HEK293 (cell line): ENCODE measurements around the gene PRKACB.

ENCODE experiments used
- CTCF ChIA-PET: fragments of 350-600 bp; formaldehyde crosslinking; extraction: SDS; loops from one replicate; lab custom pipeline; 2021; ENCODE audit warnings: antibody characterized with exemption; lab: Yijun Ruan, JAX
- POLR2A ChIA-PET: fragments of 300-600 bp; formaldehyde crosslinking; extraction: SDS; loops from one replicate; lab custom pipeline; 2020; ENCODE audit warnings: antibody characterized with exemption, inconsistent platforms; lab: Yijun Ruan, JAX
- H3K27ac ChIP-seq: fragments of 200-500 bp; sonication (Bioruptor generic); 2 replicates; pipeline ENCODE4 v1.5.1; 2014; ENCODE audit warnings: low read depth, low read length, control low read depth, inconsistent platforms; ENCODE audit errors: extremely low read depth
- H3K36me3 ChIP-seq, 2 experiments: fragments of 200-500 bp in 1 of 2; sonication (Bioruptor generic) in 1 of 2; 1 replicate in 1 of 2; 2 replicates in 1 of 2; pipeline ENCODE4 v1.5.1; 2014 to 2017; ENCODE audit warnings: inconsistent platforms in 2 of 2, low read length in 2 of 2; ENCODE audit not compliant: control insufficient read depth in 2 of 2, insufficient read depth in 1 of 2
- H3K4me1 ChIP-seq: fragments of 200-500 bp; sonication (Bioruptor generic); 2 replicates; pipeline ENCODE4 v1.5.1; 2014; ENCODE audit warnings: mild to moderate bottlenecking, low read length, inconsistent platforms; ENCODE audit not compliant: control insufficient read depth, insufficient read depth
- H3K4me3 ChIP-seq: 2 replicates; pipeline ENCODE4 v1.5.1; 2011; ENCODE audit warnings: low read depth, mild to moderate bottlenecking, control low read depth, low read length, moderate library complexity
- H3K9me3 ChIP-seq: fragments of 200-500 bp; sonication (Bioruptor generic); 2 replicates; pipeline ENCODE4 v1.5.1; 2014; ENCODE audit warnings: low read depth, low read length, inconsistent platforms; ENCODE audit not compliant: control insufficient read depth, insufficient read depth
- GLIS2 ChIP-seq: fragments of 450-650 bp; formaldehyde crosslinking; IDR thresholded peaks from 2 replicates; pipeline ENCODE4 v1.5.1; 2016; ENCODE audit warnings: missing biosample characterization, missing genetic modification characterization
- INSM2 ChIP-seq: fragments of 450-650 bp; formaldehyde crosslinking; IDR thresholded peaks from 2 replicates; pipeline ENCODE4 v1.5.1; 2016; ENCODE audit warnings: missing biosample characterization, missing genetic modification characterization
- YY1 ChIP-seq: fragments of 450-650 bp; formaldehyde crosslinking; IDR thresholded peaks from 2 replicates; pipeline ENCODE4 v1.5.1; 2018; ENCODE audit warnings: missing biosample characterization, missing genetic modification characterization
- ZBTB10 ChIP-seq: fragments of 450-650 bp; formaldehyde crosslinking; IDR thresholded peaks from 2 replicates; pipeline ENCODE4 v1.5.1; 2016; ENCODE audit warnings: missing biosample characterization, missing genetic modification characterization
- ZNF133 ChIP-seq: fragments of 450-650 bp; formaldehyde crosslinking; IDR thresholded peaks from 2 replicates; pipeline ENCODE4 v1.5.1; 2016; ENCODE audit warnings: missing biosample characterization, missing genetic modification characterization
- ZNF169 ChIP-seq: fragments of 450-650 bp; formaldehyde crosslinking; IDR thresholded peaks from 2 replicates; pipeline ENCODE4 v1.5.1; 2016; ENCODE audit warnings: missing biosample characterization, missing genetic modification characterization
- ZNF174 ChIP-seq: fragments of 450-650 bp; formaldehyde crosslinking; IDR thresholded peaks from 2 replicates; pipeline ENCODE4 v1.5.0; 2017; ENCODE audit warnings: missing biosample characterization, mild to moderate bottlenecking, missing genetic modification characterization
- ZNF280D ChIP-seq: fragments of 450-650 bp; formaldehyde crosslinking; IDR thresholded peaks from 2 replicates; pipeline ENCODE4 v1.5.1; 2016; ENCODE audit warnings: missing biosample characterization, missing genetic modification characterization
- ZNF362 ChIP-seq: fragments of 450-650 bp; formaldehyde crosslinking; IDR thresholded peaks from 2 replicates; pipeline ENCODE4 v1.5.1; 2016; ENCODE audit warnings: missing biosample characterization, missing genetic modification characterization
- ZNF514 ChIP-seq: fragments of 450-650 bp; formaldehyde crosslinking; IDR thresholded peaks from 2 replicates; pipeline ENCODE4 v1.5.1; 2016; ENCODE audit warnings: missing biosample characterization, missing genetic modification characterization
- ZNF521 ChIP-seq: fragments of 450-650 bp; formaldehyde crosslinking; IDR thresholded peaks from 2 replicates; pipeline ENCODE4 v1.5.1; 2017; ENCODE audit warnings: missing biosample characterization, mild to moderate bottlenecking, missing genetic modification characterization
- ZNF530 ChIP-seq: fragments of 450-650 bp; formaldehyde crosslinking; IDR thresholded peaks from 2 replicates; pipeline ENCODE4 v1.5.1; 2016; ENCODE audit warnings: low read depth, missing biosample characterization, missing genetic modification characterization
- ZNF639 ChIP-seq: fragments of 450-650 bp; formaldehyde crosslinking; IDR thresholded peaks from 2 replicates; pipeline ENCODE4 v1.5.1; 2016; ENCODE audit warnings: missing biosample characterization, missing genetic modification characterization
- ZNF701 ChIP-seq: fragments of 450-650 bp; formaldehyde crosslinking; IDR thresholded peaks from 2 replicates; pipeline ENCODE4 v1.5.1; 2016; ENCODE audit warnings: missing biosample characterization, missing genetic modification characterization
- ZNF791 ChIP-seq: fragments of 450-650 bp; formaldehyde crosslinking; IDR thresholded peaks from 2 replicates; pipeline ENCODE4 v1.5.1; 2016; ENCODE audit warnings: missing biosample characterization, missing genetic modification characterization

PRKACB gene

GRCh38 chr1:84101204-84101603, 42.9 kb upstream of the PRKACB start:
- TF ChIP-seq ZNF791 (tag by site-specific recombination) (no peak), ZNF169 (tag by site-specific recombination) (no peak), ZNF701 (tag by site-specific recombination) (no peak), ZNF362 (tag by site-specific recombination) (no peak), GLIS2 (tag by site-specific recombination) (no peak), ZNF174 (tag by site-specific recombination) (no peak), ZNF530 (tag by site-specific recombination) (no peak), INSM2 (tag by site-specific recombination) (no peak), ZNF133 (no peak), ZBTB10 (tag by site-specific recombination) (no peak), ZNF639 (tag by site-specific recombination) (no peak), ZNF514 (tag by site-specific recombination) (no peak), YY1 (tag by site-specific recombination) (no peak), ZNF521 (no peak), ZNF280D (tag by site-specific recombination) (no peak)
- ChIA-PET CTCF (interaction anchor here (0.6 to 0.8 kb wide), 2 partner anchors 32 to 146 kb away, joined by 5 to 6 read pairs; no protein-coding TSS in a partner anchor), POLR2A (no interaction called here)
- Histone ChIP-seq H3K27ac (no peak overlapping the region), H3K4me1 (no peaks in the 10 kb centered on the region), H3K9me3 (no peaks in the 10 kb centered on the region), H3K4me3 (no peak overlapping the region), H3K36me3 (no peaks in the 10 kb centered on the region)
